Skeletal muscle tissue (tissue), 4 donors: ENCODE measurements around the gene MTARC1. TPM values are rescaled to one million over a fixed set of nuclear protein-coding genes. Genes with fewer than 3 reads are reported as not detected.

Experiments used
- H3K27ac ChIP-seq: one replicate; pipeline ENCODE4 v1.7.0; 2013; ENCODE audit warnings: mild to moderate bottlenecking, low read depth, low read length, inconsistent platforms
- H3K27me3 ChIP-seq, 3 donors: one replicate each; pipeline ENCODE4 v1.7.0; 2013; ENCODE audit warnings: low read length in 3 of 3; ENCODE audit not compliant: control insufficient read depth in 3 of 3, insufficient read depth in 3 of 3
- H3K36me3 ChIP-seq, 3 donors: one replicate each; pipeline ENCODE4 v1.7.0; 2013; ENCODE audit warnings: low read length in 3 of 3; ENCODE audit not compliant: control insufficient read depth in 3 of 3, insufficient read depth in 3 of 3
- H3K4me1 ChIP-seq, 3 donors: one replicate each; pipeline ENCODE4 v1.7.0; 2013; ENCODE audit warnings: low read length in 3 of 3, mild to moderate bottlenecking in 3 of 3; ENCODE audit not compliant: control insufficient read depth in 3 of 3, insufficient read depth in 3 of 3
- H3K4me3 ChIP-seq, 3 donors: one replicate each; pipeline ENCODE4 v1.7.0; 2013; ENCODE audit warnings: low read length in 3 of 3
- H3K9ac ChIP-seq, 3 donors: one replicate each; pipeline ENCODE4 v1.7.0; 2013; ENCODE audit warnings: low read length in 3 of 3, mild to moderate bottlenecking in 3 of 3, moderate library complexity in 2 of 3, low read depth in 1 of 3
- H3K9me3 ChIP-seq, 3 donors: one replicate each; pipeline ENCODE4 v1.7.0; 2013; ENCODE audit warnings: low read length in 3 of 3; ENCODE audit not compliant: control insufficient read depth in 3 of 3
- total RNA-seq: library from RNA; depleted of rRNA; stranded (reverse); fragments of >200 nt; gene quantifications from one replicate; pipeline ENCODE4 v1.2.3, GENCODE V29; 2014
- donor health status: Osteomylitis.

MTARC1 gene
- total RNA-seq, 1 donor from 2014 or later, result 5.2 TPM

DNA sequence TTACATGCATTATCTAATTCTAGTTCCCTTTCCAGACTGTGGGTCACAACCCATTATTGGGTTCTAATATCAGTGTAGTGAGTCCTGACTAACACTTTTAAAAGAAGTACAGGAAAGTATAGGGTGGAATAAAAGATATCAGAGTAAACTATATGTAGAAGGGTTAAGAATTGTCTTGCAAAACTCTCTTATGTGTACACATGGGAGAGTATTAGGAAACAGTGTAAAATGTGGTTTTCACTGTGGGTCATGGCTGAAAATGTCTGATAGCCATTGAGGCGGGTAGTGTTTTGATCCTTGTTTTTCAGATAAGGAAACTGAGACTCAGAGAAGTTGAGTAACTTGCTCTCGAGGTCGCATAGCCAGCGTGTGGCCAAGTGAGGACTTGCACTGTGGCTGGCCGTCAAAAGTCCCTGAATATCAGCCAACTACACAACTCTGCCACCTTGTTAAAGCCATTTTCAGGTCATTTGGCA lies 18.5 kb upstream of the MTARC1 start:
- Histone ChIP-seq H3K4me3 (no peak overlapping the region), H3K9me3 (no peaks in the 10 kb centered on the region), H3K27ac (no peak overlapping the region), H3K4me1 (peaks cover 0 to 6% (median 3%) of the 10 kb centered on the region in 3 donors), H3K36me3 (peaks cover 22 to 37% (median 33%) of the 10 kb centered on the region in 3 donors), H3K27me3 (no peaks in the 10 kb centered on the region), H3K9ac (no peak overlapping the region)

DNA sequence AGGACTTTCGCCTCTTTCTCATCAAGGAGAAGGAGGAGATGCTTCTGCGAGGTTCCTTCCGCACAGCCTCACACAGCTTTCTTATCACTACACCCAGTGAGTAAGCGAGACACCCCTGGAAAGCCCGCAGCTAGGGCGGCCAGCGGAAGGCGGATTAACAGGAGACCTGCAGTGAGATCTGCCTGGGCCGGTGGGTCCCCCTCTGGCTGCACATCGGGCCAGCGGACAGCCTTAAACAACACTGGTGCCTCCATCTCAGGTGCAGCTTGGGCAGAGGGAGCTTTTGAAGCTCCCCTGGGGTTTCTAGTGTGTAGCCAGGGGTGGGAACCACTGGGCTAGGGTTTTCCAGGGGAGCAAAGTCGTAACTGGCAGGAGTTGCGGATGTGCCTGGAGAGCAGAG lies 17.5 kb upstream of the MTARC1 start:
- Histone ChIP-seq H3K9ac (no peak overlapping the region), H3K9me3 (no peaks in the 10 kb centered on the region), H3K27ac (no peak overlapping the region), H3K4me3 (no peak overlapping the region), H3K27me3 (no peaks in the 10 kb centered on the region), H3K36me3 (peaks cover 18 to 33% (median 26%) of the 10 kb centered on the region in 3 donors), H3K4me1 (peaks cover 0 to 6% (median 3%) of the 10 kb centered on the region in 3 donors)

DNA sequence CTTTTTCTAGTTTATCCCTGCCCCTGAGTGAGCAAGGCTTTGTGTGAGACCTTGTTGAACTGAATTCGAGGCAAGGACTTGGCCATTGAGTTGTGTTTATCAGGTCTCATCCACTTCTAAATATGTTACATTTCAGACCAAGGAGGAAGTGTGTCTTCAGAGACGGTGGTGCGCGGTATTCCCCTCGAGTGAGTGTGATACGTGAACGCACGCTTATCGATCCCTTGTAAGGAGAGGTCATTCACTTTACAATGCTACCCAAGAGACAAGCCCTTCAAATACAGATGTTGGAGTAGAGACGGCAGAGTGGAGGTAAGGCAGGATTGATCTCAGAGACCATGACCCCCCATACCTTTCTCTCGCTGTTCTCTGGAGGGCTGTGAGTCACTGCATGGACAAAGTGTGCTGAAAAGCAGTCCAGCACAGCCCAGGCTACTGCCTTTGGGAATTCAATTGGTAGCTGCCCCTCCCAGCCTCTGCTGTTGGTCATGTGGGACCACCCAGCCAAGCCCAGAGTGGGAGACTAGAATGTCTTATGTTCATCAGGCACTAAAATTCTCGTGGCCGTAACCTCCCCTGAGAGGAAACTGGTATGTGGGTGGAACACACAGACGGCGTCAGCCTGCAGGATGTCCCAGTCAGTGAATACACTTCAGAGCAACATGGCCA lies 16.3 kb upstream of the MTARC1 start:
- H3K27ac ChIP-seq, result no peak overlapping the region
- peaks cover 15 to 28% (median 18%) of the 10 kb centered on the region in 3 donors for H3K36me3 ChIP-seq
- H3K9me3 ChIP-seq, result no peaks in the 10 kb centered on the region
- H3K27me3 ChIP-seq, result no peaks in the 10 kb centered on the region
- H3K9ac ChIP-seq, result no peak overlapping the region
- H3K4me1 ChIP-seq, result peaks cover 0 to 6% (median 3%) of the 10 kb centered on the region in 3 donors
- H3K4me3 ChIP-seq, result no peak overlapping the region

DNA sequence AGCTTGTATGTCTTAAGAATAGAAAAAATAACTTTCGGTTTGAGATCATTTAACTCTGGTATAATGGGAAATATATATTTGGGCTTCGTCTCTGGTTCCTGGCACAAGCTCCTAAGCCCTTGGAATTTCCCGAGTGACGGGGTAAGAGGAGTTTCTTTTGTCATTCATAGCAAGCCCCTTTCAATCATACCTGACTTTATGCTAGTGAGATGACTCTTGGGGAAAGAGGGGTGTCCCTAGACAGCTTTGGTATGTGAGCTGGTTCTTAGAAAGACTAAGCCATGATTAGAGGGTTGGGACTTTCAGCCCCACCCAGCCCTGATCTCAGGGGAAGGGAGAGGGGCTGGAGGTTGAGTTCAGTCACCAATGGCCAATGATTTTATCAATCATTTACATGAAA lies 13.9 kb upstream of the MTARC1 start:
- no peaks in the 10 kb centered on the region for H3K27me3 ChIP-seq
- H3K4me1 ChIP-seq, result peaks cover 0 to 6% (median 3%) of the 10 kb centered on the region in 3 donors
- H3K27ac ChIP-seq, result no peak overlapping the region
- H3K4me3 ChIP-seq, result no peak overlapping the region
- no peaks in the 10 kb centered on the region for H3K9me3 ChIP-seq
- no peak overlapping the region for H3K9ac ChIP-seq
- peaks cover 13 to 23% (median 18%) of the 10 kb centered on the region in 3 donors for H3K36me3 ChIP-seq

DNA sequence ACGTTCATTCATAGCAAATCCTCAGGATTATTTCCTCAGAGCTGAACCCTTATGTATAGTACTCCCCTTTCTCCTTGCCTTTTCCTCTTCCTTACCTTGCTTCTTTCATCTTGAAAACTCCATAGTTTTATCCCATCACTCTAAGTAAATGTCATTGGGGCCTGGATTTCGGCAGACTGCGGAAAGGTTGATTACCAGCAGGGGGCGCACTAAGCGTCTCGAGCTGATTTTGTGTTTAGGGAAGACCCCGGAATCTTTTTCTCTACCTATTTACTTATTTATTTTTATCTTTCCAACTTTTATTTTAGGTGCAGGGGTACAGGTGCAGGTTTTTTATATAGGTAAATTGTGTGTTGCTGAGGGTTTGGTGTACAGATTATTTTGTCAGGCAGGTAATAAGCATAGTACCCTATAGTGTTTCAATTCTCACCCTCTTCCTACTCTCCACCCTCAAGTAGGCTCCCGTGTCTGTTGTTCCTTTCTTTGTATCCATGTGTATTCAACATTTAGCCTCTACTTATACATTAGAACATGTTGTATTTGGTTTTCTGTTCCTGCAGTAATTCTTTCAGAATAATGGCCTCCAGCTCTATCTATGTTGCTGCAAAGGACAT lies 11.4 kb upstream of the MTARC1 start:
- no peaks in the 10 kb centered on the region for H3K9me3 ChIP-seq
- no peaks in the 10 kb centered on the region for H3K27me3 ChIP-seq
- H3K27ac ChIP-seq, result no peak overlapping the region
- no peak overlapping the region for H3K9ac ChIP-seq
- peaks cover 0 to 6% (median 3%) of the 10 kb centered on the region in 3 donors for H3K4me1 ChIP-seq
- H3K36me3 ChIP-seq, result peaks cover 4 to 17% (median 7%) of the 10 kb centered on the region in 3 donors
- no peak overlapping the region for H3K4me3 ChIP-seq

DNA sequence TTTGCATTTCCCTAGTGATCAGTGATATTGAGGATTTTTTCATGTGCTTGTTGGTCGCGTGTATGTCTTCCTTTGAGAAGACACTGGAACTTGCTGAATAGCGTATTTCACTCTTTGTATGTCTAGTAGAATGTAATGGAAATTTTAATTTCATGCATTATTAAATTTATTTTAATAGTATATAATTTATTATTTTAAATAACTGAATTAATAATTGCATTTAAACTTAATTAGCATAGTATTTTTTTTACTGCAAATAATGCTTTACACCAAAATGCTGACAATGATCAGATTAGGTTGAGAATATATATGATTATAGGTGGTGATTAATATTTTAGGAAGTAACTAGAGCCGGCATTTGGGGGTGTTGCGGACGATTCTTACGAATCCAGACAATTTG lies 10.5 kb upstream of the MTARC1 start:
- no peak overlapping the region for H3K27ac ChIP-seq
- H3K9me3 ChIP-seq, result no peaks in the 10 kb centered on the region
- peaks cover 0 to 13% (median 3%) of the 10 kb centered on the region in 3 donors for H3K36me3 ChIP-seq
- H3K4me1 ChIP-seq, result peaks cover 0 to 6% (median 3%) of the 10 kb centered on the region in 3 donors
- H3K9ac ChIP-seq, result no peak overlapping the region
- no peaks in the 10 kb centered on the region for H3K27me3 ChIP-seq
- no peak overlapping the region for H3K4me3 ChIP-seq

DNA sequence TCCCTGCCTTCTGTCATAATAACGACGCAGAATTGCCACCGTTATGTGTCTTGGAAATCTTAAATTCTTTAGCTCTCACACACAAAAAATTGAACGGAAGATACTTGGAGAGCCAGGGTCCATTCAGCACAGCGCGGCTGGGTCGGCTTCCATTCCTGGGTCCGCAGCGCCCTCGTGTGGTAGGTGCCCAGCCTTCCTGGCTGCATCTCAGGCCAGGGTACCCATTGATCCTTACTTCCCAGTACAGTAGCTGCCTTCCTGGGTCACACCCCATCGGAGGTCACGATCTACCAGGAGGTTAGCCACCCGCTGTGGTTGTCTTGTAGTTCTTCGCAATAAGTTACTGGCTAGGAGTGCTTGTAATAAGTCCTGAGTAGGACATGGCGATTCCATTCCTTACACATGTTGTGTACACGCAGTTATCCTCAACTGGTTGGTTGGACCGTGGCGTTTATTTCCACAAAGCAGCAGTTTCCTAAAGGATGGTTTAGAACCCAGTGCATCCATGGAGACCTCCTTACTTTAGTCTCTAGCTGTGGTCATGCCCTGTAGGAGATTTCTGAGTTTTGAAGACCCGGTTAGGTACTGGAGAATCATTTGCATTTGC lies 9.9 kb upstream of the MTARC1 start:
- no peak overlapping the region for H3K27ac ChIP-seq
- peaks cover 0 to 6% (median 3%) of the 10 kb centered on the region in 3 donors for H3K4me1 ChIP-seq
- H3K4me3 ChIP-seq, result no peak overlapping the region
- peaks cover 0 to 13% (median 3%) of the 10 kb centered on the region in 3 donors for H3K36me3 ChIP-seq
- H3K27me3 ChIP-seq, result no peaks in the 10 kb centered on the region
- H3K9ac ChIP-seq, result no peak overlapping the region
- H3K9me3 ChIP-seq, result no peaks in the 10 kb centered on the region

DNA sequence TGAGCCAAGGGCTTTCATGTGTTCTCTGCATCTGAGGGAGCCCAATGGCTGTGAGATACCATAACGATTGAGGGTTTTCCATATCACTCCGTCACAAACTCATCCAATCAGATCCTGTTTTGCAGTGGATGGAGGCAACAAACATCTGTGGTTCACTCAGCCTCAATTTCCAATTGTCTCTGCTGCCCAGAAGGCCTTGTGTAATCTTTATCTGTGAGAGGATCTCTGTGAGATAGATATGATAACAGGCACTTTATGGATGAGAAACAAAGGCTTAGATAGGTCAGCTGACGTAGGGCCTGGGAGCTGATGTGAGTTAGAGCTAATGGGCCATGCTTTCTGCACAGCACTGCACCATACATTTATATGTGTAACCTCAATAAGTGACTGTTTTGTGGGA lies 3.3 kb upstream of the MTARC1 start:
- H3K36me3 ChIP-seq, result peaks cover 8 to 23% (median 9%) of the 10 kb centered on the region in 3 donors
- H3K4me1 ChIP-seq, result peaks cover 4 to 17% (median 6%) of the 10 kb centered on the region in 3 donors
- H3K27me3 ChIP-seq, result no peaks in the 10 kb centered on the region
- no peaks in the 10 kb centered on the region for H3K9me3 ChIP-seq
- H3K9ac ChIP-seq, result no peak overlapping the region
- H3K4me3 ChIP-seq, result no peak overlapping the region
- H3K27ac ChIP-seq, result no peak overlapping the region

DNA sequence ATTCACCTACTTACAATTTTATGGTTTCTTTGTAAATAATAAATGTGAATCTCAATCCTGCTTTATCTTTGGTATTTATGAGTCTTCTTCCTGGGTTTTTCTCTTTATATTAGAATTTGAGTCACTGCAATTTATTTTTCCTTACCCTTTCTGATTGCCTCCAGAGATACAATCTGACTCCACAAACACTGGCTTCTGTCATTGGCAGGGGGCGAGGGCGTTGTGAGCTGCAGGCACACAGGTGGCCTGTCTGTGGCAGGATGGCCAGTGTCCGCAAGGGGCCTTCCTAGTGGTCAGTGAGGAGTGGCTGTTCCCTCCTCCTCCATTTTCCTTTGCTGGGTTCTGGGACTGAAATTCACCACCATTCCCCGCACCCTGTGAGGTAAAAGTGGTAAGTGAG lies 2.0 kb upstream of the MTARC1 start:
- H3K4me3 ChIP-seq, result no peak overlapping the region
- H3K36me3 ChIP-seq, result peaks cover 8 to 16% (median 8%) of the 10 kb centered on the region in 3 donors
- no peaks in the 10 kb centered on the region for H3K27me3 ChIP-seq
- H3K9me3 ChIP-seq, result no peaks in the 10 kb centered on the region
- H3K4me1 ChIP-seq, result peaks cover 4 to 17% (median 6%) of the 10 kb centered on the region in 3 donors
- H3K27ac ChIP-seq, result no peak overlapping the region
- no peak overlapping the region for H3K9ac ChIP-seq
